NCI-H510A (cell line): ENCODE data around the gene TOM1.

ENCODE experiments used
- DNase-seq: peaks from one replicate; lab custom pipeline; 2025; lab: John Stamatoyannopoulos, UW

Gene TOM1

DNA sequence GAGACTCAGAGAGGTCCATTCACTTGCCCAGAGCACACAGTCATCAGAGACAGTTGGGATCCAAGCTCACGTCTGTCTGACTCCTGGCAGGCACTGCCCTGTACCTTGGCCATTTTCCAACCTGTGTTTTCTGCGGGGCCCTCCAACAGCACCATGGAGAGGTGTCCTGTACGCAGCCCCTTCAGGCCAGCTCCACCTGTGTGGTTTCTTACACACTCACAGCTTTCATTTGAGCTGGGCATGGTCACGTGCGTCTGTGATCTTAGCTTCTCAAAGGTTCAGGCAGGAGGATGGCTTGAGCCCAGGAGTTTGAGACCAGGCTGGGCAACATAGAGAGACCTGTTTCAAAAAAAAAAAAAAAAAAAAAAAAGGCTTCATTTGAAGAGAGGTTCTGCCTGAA lies 24.4 kb downstream of the TOM1 start:
- DNase-seq, result no peak

DNA sequence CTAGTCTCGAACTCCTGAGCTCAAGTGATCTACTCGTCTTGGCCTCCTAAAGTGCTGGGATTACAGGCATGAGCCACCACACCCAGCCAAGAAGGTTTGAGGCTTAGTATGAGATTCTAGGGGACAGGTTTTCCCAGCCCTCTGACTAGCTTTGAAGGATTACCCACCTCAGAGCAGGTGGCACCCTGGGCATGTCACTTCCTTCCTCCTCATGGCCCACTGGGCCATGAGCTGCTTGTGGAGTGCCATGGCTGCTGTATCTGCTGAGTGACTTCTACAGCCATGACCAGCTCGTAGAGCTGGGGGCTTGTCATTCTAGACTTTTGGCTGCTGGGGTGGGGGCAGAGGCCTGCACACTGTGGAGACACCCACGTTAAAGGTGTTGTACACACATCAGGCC lies 25.1 kb downstream of the TOM1 start:
- DNase-seq, result no peak

DNA sequence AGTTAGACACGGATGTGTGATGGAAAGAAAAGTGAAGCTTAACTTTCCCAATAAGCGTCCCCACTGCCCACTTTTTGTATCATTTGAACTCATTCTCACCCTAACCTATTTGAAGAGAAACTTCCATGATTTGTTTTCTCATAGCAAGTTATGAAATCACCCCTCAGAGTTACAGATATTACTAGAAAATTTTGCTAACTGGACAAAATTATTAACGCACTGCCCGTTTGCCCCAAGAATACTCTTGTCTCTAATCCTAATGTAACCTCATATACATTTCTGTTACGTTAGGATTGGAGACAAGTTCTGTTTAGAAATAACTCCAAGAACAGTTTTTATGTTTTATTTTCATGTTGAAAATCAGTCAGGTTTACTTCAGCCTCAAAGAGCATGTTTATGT lies 25.5 kb downstream of the TOM1 start:
- DNase-seq, result no peak

DNA sequence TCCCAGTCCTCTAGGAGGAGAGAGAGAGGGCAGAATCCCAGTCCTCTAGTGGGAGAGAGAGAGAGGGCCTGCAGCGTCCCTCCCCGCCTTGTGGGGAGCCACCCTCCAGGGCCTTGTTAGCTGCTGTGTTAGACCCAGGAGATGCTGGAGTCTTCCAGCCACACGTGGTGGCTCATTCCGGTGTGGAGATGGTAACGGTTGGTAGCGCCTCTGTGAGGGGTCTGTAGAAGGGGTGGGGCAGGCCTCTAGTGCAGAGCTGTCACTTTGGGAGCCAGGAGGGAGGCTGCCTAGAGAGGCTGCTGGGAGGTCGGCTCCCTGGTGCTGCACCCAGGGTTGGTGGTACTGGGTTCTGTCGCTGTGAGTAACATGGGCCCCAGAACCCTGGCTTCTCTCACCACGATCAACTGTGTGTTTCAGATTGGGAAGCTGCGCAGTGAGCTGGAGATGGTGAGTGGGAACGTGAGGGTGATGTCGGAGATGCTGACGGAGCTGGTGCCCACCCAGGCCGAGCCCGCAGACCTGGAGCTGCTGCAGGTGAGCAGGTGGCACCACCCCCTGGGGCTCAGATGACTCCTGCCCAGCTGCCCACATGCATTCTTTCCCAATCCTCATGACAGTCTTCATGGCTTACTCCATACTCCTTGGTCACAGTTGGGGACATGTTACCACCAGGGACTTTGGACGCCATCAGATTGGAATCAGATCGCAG lies 27.3 kb downstream of the TOM1 start:
- no peak for DNase-seq

DNA sequence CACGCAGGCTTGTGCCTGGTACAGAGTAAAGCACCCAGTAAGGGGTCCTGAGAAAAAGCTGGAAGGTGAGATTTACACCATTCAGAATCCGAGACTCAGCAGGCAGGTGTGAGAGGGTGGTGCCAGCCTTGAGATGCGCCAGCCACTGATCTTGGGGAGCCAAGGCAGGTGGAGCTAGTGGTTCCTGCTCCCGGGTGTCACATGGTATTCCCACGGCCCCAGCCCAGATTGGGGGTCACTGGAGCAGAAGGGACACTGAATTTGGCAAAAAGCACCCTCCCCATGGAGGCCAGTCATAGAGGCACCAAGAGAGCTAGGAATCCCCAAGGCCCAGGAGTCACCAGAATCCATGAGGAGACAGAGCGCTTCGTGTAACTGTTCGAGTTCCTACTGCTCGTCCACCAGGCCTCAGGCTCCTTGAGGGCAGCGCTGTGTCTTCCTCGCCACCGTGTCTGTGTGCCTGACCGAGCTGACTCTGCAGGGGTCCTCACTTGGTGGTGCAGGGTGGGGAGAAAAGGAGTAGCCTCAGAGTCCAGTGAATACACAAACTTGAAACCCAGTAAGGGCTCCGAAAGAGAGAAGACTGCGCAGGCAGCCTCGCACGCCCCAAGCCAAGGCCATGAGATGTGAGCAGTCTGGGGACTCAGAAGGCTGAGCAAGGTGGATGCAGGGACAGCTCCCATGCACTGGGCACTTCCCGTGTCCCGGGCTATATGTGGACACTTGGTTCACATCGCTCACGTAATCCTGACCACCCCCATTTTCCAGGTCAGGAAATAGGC lies 28.2 kb downstream of the TOM1 start:
- DNase-seq, result no peak

DNA sequence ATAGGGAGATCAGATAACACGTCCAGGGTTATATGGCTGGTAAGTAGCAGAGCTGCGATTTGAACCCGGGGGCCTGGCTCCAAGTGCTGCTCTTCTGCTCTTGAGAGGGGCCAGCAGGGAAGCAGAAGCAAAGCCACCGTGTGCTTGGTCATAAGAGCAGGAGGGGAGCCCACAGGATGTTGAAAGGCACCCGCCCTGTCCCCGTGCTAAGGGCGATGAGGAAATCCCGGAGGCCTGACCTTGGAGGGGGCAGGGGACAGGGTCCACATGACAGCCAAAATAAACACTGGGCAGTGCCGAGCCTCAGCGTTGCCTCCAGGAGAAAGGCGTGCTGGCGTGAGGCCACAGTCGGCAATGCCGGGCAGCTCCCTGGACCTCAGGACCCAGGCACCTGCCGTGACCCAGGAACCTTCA lies 28.8 kb downstream of the TOM1 start:
- DNase-seq, result no peak

DNA sequence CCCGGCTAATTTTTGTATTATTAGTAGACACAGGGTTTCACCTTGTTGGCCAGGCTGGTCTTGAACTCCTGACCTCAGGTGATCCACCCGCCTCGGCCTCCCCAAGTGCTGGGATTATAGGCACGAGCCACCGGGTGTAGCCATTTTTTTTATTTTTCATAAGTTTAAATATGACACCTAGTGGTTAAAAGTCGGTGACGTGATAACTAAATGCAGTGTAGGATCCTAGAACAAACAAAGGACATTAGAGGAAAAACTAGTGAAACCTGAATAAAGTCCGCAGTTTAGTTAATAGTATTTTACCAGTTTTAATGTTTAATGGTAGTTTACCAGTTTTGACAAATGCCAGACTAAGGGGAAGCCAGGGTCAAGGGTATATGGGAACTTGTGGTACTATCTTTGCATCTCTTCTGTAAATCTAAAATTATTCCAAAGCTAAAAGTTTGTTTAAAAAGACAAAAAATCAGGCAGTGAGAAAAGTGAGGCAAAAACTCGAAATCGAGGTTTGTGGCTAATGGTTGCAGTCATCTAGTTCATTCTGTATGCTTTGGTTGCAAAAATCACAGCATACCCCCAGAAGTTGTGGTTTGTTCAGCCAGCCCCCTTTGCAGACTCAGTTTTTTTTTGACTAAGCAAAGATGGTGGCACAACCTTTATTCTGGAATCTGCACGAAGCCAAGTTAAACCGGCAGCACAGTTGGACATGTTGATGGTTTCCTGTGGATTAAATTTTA lies 29.6 kb downstream of the TOM1 start:
- DNase-seq, result no peak

DNA sequence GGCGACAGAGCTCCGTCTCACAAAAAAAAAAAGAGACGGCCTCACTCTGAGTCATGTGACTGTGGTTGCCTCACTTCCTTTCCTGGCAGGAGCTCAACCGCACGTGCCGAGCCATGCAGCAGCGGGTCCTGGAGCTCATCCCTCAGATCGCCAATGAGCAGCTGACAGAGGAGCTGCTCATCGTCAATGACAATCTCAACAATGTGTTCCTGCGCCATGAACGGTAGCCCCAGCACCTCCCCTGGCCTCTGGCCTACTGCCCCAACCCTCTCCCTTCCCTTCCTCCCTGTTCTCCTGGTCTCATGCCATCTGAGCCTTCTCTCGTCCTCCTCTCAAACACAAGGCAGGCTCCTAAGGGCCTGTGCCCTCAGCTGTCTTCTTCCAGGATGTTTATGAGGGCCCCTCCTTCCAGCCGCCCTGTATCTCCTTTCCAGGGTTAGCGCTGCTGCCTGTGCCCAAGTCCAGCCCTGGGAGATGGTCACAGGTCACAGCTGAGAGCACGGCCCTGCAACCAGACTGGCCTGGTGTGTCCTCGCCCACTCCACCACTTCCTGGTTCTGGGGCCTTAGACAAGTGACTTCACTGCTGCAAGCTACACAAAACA lies 30.7 kb downstream of the TOM1 start:
- no peak for DNase-seq

DNA sequence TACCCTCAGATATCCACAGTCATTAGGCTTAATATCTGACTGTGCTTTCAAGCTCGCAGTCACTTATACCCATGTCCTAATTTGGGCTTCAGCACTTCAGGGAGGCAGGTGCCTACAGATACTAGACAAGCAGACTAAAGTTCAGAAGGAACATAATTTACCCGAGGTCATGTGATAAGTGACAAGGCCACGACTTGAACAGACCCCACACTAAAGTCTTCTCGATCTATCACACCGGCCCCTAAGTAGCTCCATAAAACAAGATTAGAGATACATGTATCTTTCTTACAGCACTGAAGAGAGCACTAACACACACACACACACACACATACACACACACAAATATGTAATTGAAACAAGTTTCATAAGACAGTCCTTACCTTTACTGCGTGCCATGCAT lies 32.6 kb downstream of the TOM1 start:
- no peak for DNase-seq

DNA sequence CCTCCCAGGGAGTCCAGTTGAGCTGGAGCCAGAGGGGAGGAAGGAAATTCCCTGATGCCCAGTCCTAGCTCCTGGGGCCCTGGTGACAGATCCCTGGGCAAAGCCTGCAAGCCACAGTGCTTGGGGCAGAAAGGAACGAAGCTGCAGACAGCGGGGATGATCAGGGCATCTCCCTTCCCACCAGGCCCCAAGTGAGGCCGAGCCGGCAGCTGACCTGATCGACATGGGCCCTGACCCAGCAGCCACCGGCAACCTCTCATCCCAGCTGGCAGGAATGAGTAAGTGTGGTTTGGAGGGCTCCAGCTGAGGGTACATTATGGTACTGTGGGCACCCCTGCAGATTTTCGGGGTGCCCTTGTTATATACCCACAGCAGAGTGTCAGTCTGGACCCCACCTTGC lies 33.5 kb downstream of the TOM1 start:
- no peak for DNase-seq

DNA sequence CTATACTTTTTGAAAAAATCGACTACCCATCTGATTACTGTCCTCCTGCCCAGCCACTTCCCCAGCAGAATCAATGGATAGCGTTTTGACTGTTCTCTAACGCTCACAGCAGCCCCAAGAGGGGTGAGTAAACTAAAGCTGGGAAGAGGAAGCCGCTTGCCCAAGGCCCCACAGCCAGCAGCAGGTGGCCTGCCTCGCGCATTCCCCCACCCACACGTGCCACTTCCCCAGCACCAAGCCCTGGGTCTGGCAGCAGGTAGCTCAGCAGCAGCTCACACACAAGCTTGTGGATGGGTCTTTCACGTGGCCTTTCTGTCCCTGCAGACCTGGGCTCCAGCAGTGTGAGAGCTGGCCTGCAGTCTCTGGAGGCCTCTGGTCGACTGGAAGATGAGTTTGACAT lies 34.3 kb downstream of the TOM1 start:
- no peak for DNase-seq

DNA sequence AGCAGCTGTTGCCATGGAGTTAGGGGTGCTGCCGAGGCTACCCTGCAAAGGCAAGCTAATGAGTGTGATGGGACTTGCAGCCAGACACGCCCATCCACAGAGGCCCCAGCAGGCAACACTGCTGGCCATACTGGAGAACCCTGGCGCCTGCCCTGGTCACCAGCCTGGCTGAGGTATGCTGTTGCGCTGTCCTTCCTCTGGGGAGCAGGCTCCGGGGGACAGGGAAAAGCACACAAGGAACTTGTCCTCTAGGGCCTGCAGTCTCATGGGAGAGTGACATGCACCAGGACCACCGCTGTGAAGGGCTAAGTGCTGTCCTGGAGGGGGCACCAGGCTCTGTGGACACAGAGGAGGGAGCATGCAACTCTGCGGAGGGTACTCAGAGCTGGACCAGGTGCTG lies 35.8 kb downstream of the TOM1 start:
- DNase-seq, result no peak

DNA sequence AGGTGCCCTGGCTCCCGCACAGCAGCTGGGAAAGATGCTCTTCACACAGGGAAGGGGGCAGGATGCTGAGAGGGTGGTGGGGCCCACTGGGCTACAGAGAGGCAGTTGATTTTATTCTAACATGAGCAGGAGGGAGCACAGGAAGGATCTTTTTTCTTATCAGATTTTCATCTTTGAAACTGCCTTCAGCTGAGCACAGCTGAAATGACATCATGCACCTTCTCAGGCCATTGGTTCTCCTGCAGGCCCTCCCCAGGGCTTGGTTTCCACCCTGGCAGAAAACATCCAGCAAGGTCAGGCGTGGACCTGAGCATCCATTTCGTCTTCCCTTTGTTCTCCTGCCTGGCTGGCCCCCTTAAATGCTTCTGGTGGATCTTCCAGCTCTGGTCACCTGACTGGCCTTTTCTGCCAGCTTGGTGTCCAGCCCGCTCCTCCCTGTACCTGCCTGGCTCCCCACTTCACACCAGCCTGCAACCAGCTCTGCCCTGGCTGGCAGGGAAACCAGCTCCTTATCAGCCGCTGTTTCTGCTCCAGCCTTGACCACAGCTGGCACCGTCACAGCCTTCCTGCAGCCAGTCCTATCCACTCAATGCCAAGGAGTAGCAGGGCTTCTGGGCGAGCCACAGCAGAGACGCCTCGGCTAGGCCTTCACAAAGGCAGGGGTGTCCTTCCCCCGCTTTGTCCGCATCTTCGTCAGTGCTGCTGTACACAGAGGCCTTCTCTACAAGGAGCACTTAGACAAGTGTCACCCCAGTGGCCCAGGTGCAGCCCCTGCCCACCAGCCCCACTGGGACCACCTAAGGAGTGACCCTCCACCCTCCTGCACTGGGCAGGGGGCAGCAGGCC lies 36.5 kb downstream of the TOM1 start:
- DNase-seq, result no peak

DNA sequence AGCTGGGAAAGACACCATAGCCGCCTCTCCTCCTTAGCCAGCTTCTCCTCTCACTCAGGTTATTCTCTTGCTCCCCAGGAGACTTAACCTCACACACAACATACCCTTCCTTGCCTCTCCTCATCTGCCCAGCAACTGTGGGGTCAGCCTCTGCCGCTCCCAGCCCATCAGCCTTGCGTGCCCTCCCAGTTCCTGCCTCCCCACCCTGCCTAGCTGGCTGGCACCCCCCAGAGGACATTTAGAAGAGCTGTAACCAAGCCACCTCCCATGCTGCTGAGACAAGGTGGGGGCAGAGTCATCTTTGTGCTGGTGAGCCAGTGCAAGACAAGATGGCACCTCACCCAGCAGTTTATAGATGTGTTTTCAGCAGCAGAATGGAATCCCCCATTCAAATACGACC lies 38.2 kb downstream of the TOM1 start:
- no peak for DNase-seq

DNA sequence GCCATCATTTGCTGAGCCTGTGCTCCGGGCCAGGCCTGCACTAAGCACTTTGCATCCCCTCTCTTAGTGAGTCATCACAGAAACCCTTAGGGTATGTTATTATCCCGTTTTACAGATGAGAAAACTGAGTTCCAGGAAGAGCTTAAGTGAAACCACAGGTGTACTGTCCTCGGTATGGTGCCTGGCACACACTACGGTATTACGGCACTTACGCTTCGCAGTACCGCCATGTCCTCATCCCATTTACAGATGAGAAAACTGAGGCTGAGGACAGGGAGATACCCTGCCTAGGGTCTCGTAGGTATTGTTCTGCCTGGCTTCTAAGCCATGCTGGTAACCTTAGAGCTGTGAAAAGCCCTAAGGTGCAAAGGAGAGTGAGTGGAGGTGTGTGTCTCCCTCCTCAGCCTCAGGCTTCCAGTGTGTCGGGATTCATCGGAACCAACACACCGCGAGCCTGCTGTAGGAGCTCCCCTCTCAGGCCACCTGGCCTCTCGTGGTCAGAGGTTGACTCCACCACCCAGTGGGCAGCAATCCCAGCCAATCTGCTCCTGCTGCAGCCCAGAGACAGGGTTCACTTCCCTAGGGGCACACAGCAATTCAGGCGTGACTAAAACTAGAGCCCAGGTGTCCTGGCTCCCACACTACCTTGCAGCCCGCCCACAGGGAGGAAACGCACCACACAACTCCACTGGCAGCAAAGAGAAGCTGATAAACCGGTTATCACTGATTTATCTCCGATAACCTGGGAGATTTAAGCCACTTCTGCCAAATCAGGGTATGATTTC lies 41.6 kb downstream of the TOM1 start:
- no peak for DNase-seq

DNA sequence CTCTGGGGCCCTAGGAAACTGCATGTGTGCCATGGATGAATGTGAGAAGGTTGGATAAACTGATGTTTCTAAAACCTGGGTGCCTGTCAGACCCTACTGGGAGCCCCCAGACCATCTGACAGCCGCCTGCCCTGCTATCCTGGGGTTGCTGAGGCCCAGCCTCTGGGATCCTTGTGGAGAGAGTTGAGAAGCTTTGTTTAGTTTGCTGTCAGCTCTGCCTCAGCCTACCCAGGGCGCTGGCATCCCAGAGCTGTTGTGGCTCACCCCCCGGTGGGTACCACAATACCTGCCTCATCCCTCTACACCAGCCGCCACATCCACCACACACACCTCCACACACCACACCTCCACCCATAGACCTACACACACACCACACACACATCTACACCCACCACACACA lies 42.7 kb downstream of the TOM1 start:
- no peak for DNase-seq

DNA sequence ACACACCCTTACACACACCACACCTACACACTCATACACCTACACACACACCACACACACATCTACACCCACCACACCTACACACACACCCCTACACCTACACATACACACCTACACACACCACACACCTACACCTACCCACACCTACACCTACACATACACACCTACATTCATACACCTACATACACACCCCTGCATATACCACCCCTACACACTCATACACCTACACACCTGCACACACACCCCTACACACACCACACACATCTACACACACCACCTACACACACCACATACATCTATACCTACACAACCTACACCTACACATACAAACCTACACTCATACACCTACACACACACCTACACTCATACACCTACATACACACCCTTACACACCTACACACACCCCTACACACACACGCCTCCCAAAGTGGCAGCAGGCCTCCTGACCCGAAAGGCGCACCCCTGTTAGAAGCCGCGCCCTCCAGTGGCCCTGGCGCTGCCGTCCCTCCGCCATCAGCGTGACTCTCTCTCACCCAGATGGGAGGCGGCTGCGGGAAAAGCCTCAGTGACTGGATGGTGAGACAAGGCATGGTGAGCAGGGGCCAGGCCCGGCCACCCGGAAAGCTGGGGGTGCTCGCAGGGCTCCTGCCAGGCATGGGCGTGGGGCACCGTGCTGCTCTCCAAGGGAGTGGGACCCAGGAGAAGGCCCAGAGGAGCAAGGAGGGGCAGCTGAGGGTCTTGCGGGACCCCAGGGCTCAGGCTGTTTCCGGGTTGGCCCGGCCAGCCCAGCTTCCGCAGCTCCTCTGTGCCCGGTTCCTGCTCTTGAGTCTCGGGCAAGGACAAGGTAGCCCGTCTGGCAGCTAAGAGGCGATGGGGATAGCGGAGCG lies 44.2 kb downstream of the TOM1 start:
- no peak for DNase-seq

DNA sequence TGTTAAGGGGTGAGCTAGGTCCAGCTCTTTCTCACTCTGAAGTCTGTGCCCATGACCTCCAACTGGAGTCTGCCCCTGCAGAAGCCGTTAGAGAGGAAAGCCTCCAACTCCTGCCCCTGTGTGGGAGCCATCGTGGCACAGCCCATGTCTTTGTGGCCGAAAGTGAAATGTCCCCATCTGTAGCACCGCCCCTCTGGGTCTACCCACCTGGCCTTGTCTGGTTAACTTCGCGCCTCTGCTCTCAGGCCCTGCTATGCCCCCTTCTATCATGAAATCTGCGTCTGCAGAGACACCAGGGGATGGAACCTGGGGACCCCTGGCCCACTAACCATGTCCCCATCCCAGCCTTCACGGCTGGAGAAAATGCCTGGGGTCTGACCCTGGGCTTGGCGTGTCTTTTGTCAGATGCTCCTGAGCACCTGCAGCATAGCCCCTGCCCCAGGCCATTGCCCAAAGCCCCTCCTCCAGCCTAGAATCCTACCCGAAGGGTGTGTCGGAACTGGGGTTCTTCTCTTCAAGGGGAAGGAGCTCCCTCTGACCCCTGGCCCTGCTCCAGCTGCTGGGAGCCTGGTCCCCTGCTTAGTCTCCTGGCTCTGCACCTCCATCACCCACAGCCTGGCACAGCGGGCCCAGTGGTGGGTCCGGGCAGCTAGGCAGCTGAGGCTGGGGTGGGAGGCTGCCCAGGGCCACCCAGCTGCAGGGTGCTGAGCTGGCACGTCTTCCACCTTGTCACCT lies 45.4 kb downstream of the TOM1 start:
- no peak for DNase-seq

DNA sequence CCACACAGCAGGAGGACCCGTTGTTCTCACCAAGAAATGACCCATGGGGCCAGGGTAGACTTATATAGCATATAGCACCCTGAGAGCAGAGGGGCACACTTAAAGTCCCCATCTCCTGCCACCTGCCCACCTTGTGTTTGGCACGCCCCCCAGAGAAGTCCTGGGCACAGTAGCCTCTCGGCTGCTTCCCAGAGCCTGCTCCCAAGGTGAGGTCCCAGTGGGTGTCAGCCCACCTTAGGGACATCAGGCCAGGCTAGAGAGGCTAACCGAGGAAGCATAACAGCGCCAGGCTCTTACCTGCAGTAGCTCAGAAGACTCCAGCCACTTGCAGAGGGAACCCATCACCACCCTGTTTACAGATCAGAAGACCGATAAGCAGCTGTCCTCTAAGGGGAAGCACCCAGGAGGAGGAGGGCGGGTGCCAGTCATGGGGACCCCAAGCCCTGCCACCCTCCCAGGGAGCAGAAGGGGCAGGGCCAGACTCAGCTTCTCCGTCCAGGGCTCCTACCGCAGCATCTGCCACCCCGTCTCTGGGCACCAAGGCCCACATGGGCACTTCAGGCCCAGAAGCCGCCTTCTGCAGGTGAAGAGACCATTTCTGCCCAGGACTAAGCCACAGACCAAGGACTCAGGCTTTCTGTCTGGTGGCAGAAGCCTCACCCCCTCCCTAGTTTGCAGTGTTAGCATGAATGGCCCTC lies 46.3 kb downstream of the TOM1 start:
- DNase-seq, result no peak
